ENCODE data around the gene SLC30A3.
A peak's percentile ranks its signal among the peaks of the same experiment; 100 is the strongest.

SLC30A3 gene

DNA sequence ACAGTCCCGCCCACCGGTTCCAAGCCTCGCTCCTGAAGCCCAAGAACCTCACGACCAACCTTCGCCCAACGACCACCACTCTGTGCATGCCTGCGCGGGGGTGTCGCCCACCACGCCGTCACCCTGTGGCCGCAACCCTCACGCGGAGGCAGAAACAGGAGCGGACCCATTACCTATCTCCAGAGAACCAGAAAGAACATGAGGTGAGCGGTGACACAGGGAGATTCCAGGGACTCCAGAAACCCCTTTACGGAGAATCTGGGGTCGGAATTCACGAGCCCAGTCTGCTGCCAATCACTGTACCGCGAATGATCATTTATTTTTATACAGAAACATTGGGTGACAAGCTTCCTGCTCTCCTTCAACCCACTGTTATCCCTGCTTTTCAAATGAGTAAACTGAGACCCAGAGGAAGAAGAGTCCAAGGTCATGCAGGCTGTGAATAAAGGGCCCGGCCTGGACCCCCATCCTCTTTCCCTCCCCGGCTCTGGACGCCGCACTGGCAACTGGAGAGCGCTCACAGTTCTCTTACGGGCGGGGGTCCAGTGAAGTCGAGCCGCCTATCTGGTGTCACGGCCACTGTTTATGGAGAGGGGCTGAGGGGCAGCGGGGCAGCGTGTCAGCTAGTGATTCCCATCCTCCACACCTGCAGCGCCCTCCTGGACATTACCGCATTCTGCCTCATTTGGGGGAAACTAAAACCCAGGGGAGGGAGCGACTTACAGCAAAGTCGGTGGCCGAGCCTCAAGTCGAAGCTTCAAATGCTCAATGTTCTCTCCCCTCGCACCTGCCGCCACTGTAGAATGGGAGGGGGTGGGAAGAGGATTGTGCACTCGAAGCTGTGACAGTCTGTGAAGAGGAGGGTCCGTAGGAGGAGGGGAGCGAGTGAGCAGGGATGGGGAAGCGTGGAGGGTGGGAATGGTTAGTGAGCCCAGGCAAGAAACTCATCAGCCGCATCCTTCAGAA, 723 bp upstream of the SLC30A3 start:
- DNase-seq (ENCODE audit: low read depth), result no peak
- peak overlapping the region; percentile 35 for H3K4me3 ChIP-seq (ENCODE audit: low read depth, low read length)

DNA sequence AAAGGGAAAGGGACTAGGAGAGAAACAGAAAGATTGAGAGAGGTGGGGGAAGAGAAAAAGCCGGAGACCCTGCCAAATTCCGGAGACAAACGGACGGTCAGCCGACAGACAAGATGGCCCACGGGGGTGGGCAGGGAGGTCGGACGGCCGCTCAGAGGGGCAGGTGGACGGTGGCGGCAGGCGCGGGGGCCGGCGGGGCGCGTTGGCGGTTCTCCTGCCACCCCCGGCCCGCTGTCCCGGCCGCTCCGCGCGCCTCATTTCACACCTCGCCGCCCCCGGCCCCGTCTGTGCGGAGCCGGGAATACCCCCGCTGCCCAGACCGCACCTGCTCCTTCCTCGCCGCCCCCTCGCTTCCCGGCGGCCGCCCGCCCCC, 935 bp downstream of the SLC30A3 start:
- H3K4me3 ChIP-seq (ENCODE audit: low read depth, low read length), result no peak overlapping the region
- DNase-seq (ENCODE audit: low read depth), result no peak

DNA sequence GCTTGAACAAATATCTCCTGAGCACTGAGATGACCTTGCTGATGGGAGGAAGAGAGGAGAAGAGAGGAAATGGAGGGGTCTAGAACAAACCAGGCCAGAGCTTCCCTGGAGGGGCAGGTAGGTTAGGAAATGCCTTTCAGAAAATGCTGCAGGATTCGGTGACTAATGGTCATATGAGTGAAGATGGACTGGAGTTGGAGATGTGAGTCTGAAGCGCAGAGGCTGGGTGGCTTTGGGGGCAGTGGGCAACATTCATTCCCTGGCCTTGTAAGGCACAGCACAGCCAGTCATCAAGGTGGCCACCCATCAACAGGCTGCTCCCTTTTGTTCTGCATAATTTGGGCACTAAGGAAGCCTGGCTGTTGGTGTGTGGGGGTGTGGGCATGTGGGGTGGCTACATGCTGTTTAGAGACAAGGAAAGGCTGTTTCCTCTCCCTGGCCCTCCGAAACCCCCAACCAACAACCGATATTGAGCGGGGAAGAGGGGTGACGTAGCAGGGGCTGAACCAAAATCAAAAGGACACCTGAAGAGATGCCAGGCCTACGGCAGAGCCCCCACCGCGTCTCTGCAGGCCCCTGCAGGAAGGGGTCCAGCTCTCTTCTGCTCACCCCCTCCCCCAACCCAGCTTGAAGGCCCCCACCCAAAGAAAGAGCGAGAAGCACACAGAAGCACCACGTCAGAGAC, 1.5 kb downstream of the SLC30A3 start:
- DNase-seq (ENCODE audit: low read depth), result no peak
- H3K4me3 ChIP-seq (ENCODE audit: low read depth, low read length), result no peak overlapping the region

DNA sequence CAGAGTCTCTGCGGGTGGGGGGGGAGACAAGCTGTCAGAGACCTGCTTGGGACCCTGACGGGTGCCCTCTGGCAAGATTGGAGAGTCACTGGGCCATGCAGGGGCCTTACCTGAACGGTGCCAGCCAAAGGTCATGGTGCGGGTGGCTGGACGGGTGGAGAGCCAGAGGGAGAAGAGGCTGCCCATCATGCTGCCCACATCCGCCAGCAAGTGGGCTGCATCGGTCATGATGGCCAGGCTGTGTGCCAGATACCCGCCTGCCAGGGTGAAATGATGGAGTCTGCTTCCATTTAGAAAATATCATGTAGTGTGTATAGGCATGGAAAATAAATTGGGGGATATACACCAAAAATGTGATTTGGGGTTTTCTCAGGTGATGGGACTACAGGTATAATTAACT, 4.8 kb downstream of the SLC30A3 start:
- no peak for DNase-seq (ENCODE audit: low read depth)
- no peak overlapping the region for H3K4me3 ChIP-seq (ENCODE audit: low read depth, low read length)

DNA sequence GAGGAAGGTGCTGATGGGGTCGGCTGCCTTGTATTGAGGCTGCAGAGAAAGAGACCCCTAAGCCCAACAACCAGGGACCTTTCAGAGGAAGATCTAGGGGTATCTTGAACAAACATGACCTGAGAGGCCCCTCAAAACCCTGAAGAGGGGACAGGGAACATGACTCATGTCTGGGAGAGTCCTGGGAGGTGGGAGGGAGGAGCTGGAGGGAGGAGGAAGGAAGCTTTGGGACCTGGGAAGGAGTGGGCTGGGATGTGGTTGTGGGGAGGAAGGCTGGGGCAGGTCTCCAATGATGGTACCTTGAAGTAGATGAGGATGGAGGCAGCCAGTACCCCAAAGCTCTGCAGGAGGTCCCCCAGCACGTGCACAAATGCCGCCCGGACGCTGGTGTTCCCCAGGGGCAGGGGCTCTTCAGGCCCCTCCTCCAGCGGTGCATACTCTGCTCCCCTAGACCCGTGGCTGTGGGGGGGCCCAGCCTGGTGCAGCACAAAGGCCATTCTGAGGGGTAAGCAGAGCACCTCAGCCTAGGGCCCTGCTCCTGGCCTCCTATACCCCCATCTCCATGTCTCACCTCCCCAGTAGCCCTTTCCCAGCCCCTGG, 5.9 kb downstream of the SLC30A3 start:
- H3K4me3 ChIP-seq (ENCODE audit: low read depth, low read length), result no peak overlapping the region
- DNase-seq (ENCODE audit: low read depth), result no peak

DNA sequence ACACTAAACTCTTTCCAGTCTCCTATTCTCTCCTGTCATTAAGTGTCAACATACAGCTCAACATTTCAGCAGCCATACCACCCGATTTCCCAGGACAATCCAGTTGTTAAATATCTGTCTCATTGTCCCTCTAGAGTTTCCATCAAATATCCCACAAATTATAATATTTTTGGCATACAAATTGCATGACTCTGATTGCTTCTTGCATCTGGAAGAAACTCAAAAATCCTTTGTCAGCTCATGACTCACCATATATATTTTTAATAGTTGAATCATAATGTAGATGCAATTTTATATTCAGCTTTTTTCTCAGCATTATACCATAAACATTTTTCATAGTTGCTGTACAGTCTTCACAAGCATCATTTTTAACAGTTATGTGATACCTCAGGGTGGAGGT, 7.2 kb downstream of the SLC30A3 start:
- H3K4me3 ChIP-seq (ENCODE audit: low read depth, low read length), result no peak overlapping the region
- DNase-seq (ENCODE audit: low read depth), result no peak

DNA sequence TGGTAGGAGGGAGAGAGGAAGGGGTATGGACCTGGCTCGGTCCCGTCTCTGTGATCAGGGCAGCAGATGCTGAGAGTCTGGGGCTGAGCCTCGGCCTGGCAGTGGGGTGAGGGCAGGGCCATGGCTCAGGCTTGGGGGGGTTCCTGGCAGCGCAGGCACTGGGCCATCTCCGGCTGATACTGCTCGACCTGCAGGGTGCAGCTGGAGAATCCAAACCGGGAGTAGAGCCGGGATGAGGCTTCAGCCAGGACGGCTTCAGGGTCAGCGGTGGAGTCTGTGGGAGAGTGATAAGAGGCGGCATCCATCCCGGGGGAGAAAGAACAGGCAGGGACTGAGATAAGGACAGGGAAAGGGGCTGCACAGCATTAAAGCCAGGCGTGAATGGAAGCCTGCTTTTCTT, 7.7 kb downstream of the SLC30A3 start:
- no peak for DNase-seq (ENCODE audit: low read depth)
- no peak overlapping the region for H3K4me3 ChIP-seq (ENCODE audit: low read depth, low read length)

DNA sequence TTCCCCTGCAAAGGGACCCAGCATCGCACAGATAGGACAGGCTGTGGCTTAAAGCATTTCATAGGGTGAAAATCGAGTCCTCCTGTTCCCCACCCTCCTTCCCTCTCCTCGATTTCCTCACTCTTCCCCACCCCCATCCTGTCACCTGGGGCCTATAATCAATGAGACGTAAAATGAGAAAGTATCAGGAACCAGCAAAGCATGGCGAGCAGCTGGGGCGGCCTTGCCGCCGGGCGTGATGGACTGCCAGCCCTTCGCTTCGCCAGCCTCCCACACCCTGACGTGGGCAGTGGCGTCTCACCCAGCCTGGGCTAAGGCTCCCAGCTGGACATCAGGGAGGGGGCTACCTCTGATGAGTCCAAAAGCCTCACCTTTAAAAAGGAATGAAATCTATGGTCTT, 11.1 kb downstream of the SLC30A3 start:
- no peak overlapping the region for H3K4me3 ChIP-seq (ENCODE audit: low read depth, low read length)
- no peak for DNase-seq (ENCODE audit: low read depth)

DNA sequence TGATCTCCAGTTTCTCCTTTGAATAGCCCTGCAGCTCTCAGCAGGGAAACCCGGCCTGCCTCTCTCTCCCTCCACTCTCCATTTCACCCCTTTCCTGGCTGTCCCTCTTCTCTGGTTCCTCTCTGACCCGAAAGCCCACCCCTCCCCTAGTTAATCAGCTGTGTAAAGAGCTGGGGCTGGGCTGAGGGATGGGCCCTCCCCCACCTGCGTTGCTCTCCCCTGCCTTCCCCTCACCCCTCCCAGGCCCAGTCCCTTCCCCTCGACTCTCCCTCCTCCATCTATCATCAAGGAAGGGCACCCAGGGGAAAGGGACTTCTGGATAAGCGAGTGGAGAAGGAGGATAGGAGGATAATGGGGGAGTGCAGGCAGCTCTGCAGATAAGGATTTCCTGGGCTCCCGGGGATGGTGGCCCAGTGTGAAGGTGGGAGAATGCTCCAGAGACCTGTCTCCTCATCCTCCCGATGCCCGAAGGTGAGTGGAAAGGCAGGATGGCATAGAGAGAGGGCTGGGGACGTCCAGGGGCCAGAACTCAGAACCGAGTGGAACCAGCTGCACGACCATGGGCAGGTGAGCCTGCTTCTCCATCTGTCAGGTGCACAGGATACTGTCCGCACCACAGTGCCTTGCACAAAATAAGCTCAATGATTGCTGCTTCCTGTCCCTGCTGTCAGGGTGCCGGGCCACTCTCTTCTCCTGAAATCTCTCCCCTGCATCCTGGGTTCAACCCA, 12.0 kb downstream of the SLC30A3 start:
- DNase-seq (ENCODE audit: low read depth), result no peak
- no peak overlapping the region for H3K4me3 ChIP-seq (ENCODE audit: low read depth, low read length)

DNA sequence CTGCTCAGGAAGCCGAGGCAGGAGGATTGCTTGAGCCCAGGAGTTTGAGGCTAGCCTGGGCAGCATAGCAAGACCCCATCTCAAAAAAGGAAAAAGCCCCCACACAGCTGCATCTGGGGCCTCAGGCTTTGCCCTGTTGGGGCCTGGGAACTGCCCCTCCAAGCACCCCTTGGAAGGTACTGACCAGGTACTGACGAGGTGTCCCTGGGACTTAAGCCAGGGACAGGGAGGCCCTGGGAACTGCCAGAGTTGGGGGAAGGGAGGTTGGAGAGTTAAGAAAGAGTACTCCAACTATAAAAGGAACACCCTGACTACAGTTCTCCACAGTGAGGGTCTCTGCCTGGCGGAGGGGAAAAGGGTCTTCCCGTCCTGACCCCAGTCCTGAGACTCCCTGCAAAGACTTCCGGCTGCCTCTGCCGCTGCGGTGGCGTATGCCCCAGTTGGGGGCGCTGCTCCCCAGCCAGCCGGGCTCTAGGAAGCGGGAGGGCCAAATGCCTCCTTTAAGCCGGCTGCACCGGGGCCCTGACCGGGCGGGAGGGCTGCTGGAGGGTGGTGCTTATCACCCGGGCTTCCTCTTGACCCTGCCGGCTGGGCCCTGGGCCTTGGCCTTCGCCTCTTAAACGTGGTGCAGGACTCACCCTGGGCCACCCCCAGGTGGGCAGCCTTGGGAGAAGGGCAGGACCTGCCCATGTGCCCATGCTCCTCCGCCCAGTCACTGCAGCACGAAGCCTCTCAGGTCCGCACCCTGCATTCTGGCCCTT, 12.8 kb downstream of the SLC30A3 start:
- H3K4me3 ChIP-seq (ENCODE audit: low read depth, low read length), result no peak overlapping the region
- no peak for DNase-seq (ENCODE audit: low read depth)

DNA sequence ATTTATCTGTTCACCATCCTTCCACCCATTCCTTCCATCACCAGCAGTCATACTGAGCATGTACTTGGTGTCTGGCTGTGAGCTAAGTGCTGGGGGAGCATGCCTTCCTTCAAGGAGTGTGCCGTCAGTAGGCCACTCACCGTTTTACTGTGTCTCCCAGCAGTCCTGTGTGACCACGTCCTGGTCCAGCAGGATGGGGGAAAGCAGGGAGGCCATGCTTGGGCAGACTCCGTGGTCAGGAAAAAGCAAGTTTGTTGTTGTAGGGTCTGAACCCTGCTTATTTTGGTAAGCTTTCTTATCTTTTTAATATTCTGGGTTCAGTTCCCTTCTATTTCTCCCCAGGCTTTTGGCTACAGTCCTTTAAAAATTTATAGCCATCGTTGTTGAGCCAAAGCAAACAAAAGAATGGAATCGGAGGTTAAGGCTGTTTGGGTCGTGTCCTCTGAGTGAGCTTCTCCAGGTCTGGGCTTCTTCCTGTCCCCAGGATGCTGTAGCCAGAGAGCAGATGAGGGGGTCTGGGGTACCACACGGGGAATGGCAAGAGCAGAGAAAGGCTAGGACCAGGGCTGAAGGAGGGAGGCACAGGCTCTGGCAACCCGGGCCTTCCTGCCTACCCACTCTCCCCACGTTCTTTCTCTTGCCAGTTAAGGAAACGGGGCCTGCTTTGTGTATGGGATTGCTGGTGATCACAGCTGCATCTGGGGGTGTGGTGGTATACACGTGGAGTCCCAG, 13.5 kb downstream of the SLC30A3 start:
- no peak overlapping the region for H3K4me3 ChIP-seq (ENCODE audit: low read depth, low read length)
- DNase-seq (ENCODE audit: low read depth), result no peak

DNA sequence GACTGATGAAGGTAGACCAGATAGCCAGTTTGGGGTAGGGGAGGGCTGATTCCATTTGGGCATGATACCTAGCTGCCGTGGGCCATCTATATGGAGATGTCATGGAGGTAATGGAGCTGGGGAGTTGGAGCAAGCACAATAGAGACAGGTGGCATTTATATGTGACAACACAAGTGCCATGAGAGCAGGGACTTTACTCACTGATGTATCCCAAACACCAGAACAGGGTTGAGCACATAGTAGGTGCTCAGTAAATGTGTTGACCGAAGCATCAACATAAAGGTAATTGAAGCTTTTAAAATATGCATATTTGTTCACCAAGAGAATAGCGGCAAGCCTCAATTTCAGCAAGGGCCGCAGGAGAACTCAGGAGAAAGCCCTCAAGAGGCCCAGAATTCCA, 15.0 kb downstream of the SLC30A3 start:
- no peak for DNase-seq (ENCODE audit: low read depth)
- no peak overlapping the region for H3K4me3 ChIP-seq (ENCODE audit: low read depth, low read length)

DNA sequence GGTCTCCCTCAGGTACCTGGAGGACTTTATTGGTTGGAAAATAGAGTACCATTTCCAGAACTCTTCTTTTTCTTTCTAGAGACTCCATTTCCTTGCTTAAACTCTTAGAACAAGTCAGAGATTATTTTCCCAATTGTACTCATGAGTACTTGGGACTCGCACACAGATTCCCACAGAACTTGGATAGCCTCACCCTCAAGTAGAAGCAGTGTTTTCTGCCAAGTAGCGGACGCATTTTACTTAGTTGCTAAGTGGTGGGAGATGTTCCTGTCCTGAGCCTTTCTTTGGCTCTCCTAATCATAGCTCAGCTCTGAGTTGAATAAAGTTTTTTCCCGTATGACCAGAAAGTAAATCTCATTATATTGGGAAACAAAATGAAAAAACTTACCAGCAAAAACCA, 17.2 kb downstream of the SLC30A3 start:
- no peak overlapping the region for H3K4me3 ChIP-seq (ENCODE audit: low read depth, low read length)
- no peak for DNase-seq (ENCODE audit: low read depth)

DNA sequence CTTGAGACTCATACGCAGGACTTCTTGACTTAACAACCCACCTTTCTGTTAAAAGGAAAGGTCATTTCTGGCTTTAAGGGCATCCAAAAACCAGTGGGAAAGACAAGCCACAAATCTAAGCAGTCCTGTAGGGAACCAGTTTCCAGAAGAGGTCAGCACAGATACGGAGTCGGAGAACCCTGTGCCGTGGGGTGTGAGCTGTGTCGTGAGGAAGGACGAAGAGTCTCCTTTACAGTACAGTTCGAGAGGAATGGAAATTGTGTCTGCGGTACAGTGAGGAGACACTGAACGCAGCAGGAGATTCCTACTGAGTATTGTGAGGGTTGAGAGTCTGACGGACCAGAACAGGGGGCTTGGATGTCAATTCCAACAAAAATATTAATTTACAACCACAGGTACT, 17.7 kb downstream of the SLC30A3 start:
- H3K4me3 ChIP-seq (ENCODE audit: low read depth, low read length), result no peak overlapping the region
- DNase-seq (ENCODE audit: low read depth), result no peak

DNA sequence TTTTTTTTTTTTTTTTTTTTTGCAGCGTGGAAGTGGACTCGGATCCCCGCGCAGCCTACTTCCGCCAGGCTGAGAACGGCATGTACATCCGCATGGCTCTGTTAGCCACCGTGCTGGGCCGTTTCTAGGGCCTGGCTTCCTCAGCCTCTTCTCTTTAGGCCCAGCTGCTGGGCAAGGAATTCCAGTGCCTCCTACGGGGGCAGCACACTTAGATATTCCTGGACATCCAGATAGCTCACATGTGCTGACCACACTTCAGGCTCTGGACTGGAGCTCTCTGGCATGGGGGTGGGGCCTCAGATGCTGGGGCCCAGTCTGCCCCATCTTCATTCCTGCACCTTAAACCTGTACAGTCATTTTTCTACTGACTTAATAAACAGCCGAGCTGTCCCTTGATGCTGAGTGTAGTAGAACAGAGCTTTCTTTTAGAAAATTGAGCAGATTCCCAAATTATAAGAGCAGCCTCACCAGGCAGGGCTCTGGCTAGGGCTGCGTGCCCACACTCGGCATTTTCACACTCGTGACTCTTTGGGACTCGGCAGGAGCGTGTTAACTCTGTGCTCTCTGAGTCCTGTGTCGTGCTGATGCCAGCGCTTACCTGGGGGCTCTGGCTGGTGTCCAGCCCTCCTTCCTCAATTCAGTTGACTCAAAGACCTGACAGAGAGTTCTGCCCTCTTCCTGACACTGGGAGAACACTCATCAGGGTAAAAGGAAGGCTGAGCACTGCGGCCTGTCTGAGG, 19.3 kb downstream of the SLC30A3 start:
- H3K4me3 ChIP-seq (ENCODE audit: low read depth, low read length), result no peak overlapping the region

DNA sequence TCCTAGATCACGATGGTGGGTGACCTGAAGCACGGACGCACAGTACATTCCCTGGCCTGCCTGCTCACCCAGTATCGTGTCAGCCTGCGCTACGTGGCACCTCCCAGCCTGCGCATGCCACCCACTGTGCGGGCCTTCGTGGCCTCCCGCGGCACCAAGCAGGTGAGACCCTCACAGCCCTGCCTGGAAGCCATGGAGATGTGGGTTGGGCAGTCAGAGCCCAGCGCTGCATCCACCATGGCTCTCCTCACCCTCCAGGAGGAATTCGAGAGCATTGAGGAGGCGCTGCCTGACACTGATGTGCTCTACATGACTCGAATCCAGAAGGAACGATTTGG, 20.3 kb downstream of the SLC30A3 start:
- no peak for DNase-seq (ENCODE audit: low read depth)
- no peak overlapping the region for H3K4me3 ChIP-seq (ENCODE audit: low read depth, low read length)

More for the DNA sequence above, 19.3 kb downstream of the SLC30A3 start:
- DNase-seq (ENCODE audit: low read depth), result no peak

DNA sequence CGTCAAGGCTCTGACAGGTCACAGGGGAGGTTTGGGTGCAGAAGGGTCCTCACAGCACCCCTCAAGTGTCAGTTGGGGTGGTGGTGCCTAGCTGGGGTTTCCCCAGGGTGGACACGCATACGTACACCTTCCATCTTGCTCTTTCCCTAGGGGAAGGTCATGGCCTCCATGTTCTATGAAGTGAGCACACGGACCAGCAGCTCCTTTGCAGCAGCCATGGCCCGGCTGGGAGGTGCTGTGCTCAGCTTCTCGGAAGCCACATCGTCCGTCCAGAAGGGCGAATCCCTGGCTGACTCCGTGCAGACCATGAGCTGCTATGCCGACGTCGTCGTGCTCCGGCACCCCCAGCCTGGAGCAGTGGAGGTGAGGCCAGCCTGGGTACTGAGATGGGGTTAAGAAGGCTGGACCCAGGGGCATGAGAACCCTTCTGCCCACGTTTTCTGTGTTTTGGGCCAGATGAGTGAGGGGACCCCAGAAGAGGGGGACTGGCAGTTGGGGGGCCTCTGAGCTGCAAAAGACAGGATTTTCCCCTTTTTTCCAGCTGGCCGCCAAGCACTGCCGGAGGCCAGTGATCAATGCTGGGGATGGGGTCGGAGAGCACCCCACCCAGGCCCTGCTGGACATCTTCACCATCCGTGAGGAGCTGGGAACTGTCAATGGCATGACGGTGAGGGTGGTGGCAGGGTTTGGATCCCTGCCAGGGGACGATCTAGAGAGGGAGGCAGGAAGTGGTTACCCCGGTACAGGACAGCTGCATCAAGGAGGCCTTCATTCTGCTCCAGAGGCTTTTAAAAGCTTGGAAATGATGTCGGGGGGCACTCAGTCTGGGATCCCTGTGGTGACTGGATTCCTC, 20.9 kb downstream of the SLC30A3 start:
- H3K4me3 ChIP-seq (ENCODE audit: low read depth, low read length), result no peak overlapping the region
- DNase-seq (ENCODE audit: low read depth), result no peak
